ENCODE results near the gene FLVCR1.

The FLVCR1 gene

GRCh38 chr1:212822956-212823355 is 35.1 kb upstream of the FLVCR1 start:
- TF ChIP-seq CTCF (IDR thresholded peaks at IDR 0.05): no peak
- H3K4me1 ChIP-seq (ENCODE audit: control insufficient read depth in 1 of 2, insufficient read depth in 1 of 2, low read depth in 1 of 2, low read length in 1 of 2): peaks cover 30 to 32% of the 10 kb centered on the region in 2 experiments
- H3K27ac ChIP-seq: no peak overlapping the region
- no peaks in the 10 kb centered on the region for H3K36me3 ChIP-seq
- peaks cover 7% of the 10 kb centered on the region for H3K9me3 ChIP-seq
- H3K27me3 ChIP-seq: no peaks in the 10 kb centered on the region
- H3K4me3 ChIP-seq (ENCODE audit: low read depth in 1 of 2, low read length in 1 of 2): no peak overlapping the region

GRCh38 chr1:212824201-212824600 is 33.9 kb upstream of the FLVCR1 start:
- H3K4me1 ChIP-seq (ENCODE audit: control insufficient read depth in 1 of 2, insufficient read depth in 1 of 2, low read depth in 1 of 2, low read length in 1 of 2): peaks cover 22 to 23% of the 10 kb centered on the region in 2 experiments
- no peak overlapping the region for H3K4me3 ChIP-seq (ENCODE audit: low read depth in 1 of 2, low read length in 1 of 2)
- no peaks in the 10 kb centered on the region for H3K27me3 ChIP-seq
- no peaks in the 10 kb centered on the region for H3K36me3 ChIP-seq
- H3K9me3 ChIP-seq: peaks cover 7% of the 10 kb centered on the region
- H3K27ac ChIP-seq: no peak overlapping the region
- no peak for TF ChIP-seq CTCF (IDR thresholded peaks at IDR 0.05)

- no peak for TF ChIP-seq CTCF (IDR thresholded peaks at IDR 0.05)
Observed at GRCh38 chr1:212825798-212826452, 32.1 kb upstream of the FLVCR1 start.

GRCh38 chr1:212827171-212827776 is 30.8 kb upstream of the FLVCR1 start:
- no peak for TF ChIP-seq CTCF (IDR thresholded peaks at IDR 0.05)
- no peaks in the 10 kb centered on the region for H3K27me3 ChIP-seq
- no peak overlapping the region for H3K27ac ChIP-seq
- peaks cover 7% of the 10 kb centered on the region for H3K9me3 ChIP-seq
- peaks cover 5 to 6% of the 10 kb centered on the region in 2 experiments for H3K4me1 ChIP-seq (ENCODE audit: control insufficient read depth in 1 of 2, insufficient read depth in 1 of 2, low read depth in 1 of 2, low read length in 1 of 2)
- H3K36me3 ChIP-seq: no peaks in the 10 kb centered on the region
- no peak overlapping the region for H3K4me3 ChIP-seq (ENCODE audit: low read depth in 1 of 2, low read length in 1 of 2)

More at GRCh38 chr1:212825798-212826452, 32.1 kb upstream of the FLVCR1 start:
- Histone ChIP-seq H3K27me3 (no peaks in the 10 kb centered on the region), H3K4me3 (ENCODE audit: low read depth in 1 of 2, low read length in 1 of 2) (no peak overlapping the region), H3K36me3 (no peaks in the 10 kb centered on the region), H3K9me3 (peaks cover 7% of the 10 kb centered on the region), H3K4me1 (ENCODE audit: control insufficient read depth in 1 of 2, insufficient read depth in 1 of 2, low read depth in 1 of 2, low read length in 1 of 2) (peaks cover 5% of the 10 kb centered on the region in 2 experiments), H3K27ac (no peak overlapping the region)

- H3K27me3 ChIP-seq: no peaks in the 10 kb centered on the region
- H3K4me1 ChIP-seq (ENCODE audit: control insufficient read depth in 1 of 2, insufficient read depth in 1 of 2, low read depth in 1 of 2, low read length in 1 of 2): peaks cover 5 to 6% of the 10 kb centered on the region in 2 experiments
- no peak overlapping the region for H3K27ac ChIP-seq
- peaks cover 7% of the 10 kb centered on the region for H3K9me3 ChIP-seq
- no peaks in the 10 kb centered on the region for H3K36me3 ChIP-seq
- no peak overlapping the region for H3K4me3 ChIP-seq (ENCODE audit: low read depth in 1 of 2, low read length in 1 of 2)
- TF ChIP-seq CTCF (IDR thresholded peaks at IDR 0.05): no peak
Observed at GRCh38 chr1:212827831-212828278, 30.2 kb upstream of the FLVCR1 start.
